GM19468 (cell line): ENCODE data around the gene ANGPTL2.

Source experiments
- ATAC-seq: cut with Tn5 transposase; IDR thresholded peaks from one replicate; pipeline ENCODE4 v1.9.1; 2021; ENCODE audit warnings: mild to moderate bottlenecking, moderate library complexity, moderate number of reproducible peaks; ENCODE audit not compliant: unreplicated experiment; ENCODE audit errors: extremely low read depth

Gene ANGPTL2

DNA sequence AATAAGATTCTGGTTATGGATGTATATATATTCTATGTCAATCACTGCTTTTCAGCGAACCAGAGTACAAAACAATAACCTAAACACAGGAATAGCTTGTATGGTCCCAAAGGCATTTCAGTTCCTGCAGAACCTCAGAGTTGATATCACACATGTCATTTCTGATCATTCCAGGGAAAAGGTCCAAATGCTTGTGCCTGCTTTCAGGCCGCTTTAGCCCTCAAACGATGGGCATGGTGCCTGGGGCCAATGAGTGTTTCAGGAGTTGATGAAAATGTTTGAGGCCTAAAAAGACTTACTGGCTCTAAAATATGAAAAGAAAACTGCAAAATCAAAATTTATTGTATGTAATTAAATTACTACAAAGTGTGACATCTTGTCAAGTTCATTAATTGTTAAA is 22.8 kb downstream of the ANGPTL2 start:
- ATAC-seq, result no peak

DNA sequence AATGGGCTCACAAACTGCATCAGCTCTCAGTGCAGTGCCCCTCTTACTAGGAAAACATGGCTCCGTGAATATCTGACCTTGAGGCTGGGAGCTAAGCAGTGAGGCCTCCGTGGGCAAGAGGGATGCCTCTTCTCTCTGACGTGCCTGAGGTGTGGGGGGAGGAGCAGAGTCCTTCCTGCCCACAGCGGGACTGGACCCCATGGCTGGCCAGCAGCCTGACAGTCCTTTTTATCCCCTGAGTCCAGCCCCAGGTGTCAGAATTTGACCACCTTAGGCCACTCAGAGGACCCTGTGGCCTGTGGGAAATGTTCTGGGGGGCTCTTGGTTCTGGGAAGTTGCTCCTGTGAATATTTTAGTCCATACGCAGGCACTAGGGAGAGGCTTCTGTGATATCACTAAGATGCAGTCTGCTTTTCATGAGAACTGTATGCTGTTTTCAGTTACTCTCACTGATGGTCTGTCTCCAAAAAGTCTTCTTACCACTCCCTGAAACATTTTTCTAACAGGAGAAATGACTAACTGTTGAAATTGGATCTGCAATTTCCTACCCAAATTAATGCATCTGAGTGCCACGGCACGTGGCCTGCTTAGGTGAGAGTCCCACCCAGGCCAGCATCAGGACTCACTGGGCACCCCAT is 23.4 kb downstream of the ANGPTL2 start:
- ATAC-seq, result no peak

DNA sequence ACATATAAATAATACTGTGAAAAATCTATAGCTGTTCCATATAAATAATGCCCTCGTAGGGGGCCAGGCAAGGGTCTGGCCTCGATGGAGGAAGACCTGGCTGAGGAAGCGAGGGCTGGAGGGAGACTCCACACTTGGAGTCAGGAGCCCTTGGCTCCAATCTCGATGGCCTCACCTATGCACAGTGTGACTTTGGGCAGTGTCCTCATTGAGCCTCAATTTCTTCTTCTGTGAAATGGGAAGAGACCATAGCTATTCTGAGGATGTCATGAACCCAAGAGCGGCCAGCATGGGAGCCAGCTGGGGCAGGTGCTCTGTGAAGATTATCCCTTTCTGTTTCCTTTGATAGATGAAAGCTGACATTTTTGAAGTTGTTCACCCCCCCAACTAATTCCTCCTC is 24.8 kb downstream of the ANGPTL2 start:
- ATAC-seq, result no peak

DNA sequence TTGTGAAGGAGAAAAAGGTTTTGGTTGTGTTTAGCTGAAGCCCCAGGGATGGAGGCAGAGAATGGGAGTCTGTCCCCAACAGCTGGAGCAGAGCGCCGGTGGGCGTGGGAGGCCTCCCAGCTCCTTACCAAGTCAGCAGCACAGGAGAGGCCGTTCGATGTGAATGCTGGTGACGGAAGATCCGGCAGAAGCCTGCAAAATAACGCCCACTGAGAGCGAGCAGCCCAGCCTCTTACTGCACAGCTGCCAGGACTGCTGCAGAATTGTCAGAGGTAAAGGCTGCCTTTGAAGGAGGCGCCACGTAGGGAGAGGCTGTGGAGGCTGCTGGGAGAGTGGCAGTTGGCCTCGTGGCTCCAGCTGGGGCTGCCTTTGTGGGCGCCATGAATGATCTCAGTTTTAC is 26.2 kb downstream of the ANGPTL2 start:
- no peak for ATAC-seq

- ATAC-seq, result no peak
Measured at GRCh38 chr9:127095411-127095810, 27.0 kb downstream of the ANGPTL2 start.

DNA sequence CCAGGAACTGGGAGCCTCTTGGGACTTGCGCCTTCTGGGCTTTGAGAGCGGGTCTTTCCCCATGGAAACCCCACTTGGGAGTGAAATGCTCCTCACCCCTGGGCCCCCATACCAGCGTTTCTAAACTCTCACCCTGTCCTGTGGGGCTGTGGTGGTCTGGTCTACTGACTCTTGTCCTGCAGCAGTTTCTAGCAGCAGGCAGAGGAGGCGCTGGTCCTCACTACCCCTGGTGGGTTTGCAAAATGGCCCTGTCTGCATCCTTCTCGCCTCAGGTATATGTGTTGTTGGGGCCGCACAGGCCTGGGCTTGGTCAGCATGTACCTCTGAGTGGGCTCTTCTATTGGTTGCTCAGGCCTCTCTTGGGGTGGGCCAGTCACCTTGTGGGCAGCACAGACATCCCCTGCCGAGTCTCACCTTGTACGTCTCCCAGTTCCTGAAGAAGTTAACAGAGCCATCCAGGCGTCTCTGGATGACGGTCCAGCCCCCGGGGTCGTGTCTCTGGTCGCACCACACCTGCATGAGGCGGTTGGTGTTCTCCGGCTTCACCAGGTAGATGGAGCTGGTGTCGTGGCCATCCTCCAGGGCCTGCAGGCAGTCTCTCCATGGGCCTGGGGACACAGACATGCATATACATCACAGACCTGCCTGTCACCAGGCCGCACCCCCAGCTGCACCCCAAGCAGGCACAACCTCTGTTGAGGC is 29.0 kb downstream of the ANGPTL2 start:
- no peak for ATAC-seq

GRCh38 chr9:127092041-127092608 is 30.3 kb downstream of the ANGPTL2 start:
- ATAC-seq, result no peak

DNA sequence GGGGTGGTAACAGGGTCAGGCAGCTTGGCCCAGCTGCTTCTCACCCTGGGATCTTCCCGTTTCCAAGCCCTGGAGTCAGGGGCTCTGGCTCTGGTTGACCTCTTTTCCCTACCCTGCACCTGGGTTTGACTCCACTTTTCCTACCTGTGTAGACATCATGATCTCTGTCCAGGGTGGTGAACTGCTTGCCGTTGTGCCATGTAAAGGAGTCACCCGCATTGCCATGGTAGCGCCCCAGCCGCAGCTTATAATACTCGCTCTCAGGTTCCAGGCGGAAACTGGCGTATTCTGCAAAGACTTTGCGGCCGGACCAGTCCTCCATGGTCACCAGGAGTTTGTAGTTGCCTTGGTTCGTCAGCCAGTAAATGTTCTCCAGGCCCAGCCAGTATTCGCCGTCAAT is 30.9 kb downstream of the ANGPTL2 start:
- no peak for ATAC-seq

DNA sequence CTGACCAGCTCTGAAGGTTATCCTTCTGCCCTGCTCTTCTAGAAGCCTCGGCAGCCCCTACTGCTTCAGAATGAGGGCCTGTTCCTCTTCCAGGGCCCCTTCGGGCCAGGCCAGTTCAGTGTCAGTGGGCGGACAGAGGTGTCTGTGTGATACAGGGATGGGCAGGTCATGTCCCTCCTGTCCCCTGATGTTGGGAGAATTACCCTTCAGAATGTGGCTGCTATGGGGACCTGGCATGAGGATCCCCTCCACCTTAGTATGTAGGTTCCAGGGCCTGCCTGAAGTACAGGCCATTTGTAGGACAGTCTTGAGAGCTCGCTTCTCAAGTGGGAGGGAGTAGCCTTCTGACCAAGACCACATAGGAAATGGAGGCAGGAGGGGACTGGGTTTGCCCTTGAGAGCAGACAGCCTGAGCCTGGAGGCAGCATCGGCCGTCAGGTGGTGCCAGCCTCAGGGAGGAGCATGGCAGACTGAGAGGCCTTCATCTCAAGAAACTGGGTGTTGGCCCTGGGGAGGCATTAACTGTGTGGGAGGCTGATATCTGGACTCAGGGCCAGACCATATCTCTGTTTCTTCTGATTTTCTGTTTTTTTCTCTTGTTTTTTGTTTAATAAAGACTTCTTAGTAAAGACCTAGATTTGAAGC is 32.0 kb downstream of the ANGPTL2 start:
- ATAC-seq, result no peak

DNA sequence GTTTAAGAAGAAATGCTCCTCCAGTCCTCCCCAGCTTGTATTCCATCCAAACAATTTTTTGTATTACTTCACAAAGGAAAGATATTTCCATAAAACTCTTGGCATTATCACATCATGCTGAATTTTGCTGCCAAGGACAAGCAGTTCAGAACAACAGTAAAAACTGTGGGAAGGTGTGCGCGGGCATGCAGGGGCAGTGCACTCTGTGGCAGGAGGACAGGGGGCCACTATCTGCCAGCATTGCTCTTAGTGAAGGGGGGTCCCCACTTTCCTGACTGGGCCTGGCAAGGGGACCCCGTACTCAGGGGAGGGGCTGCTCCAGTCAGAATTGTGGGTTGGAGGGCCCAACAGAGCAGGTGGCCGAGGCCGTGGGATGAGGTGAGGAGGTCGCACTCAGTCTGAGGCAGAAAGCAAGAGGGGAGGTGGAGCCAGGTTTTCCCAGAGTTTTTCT is 32.8 kb downstream of the ANGPTL2 start:
- no peak for ATAC-seq

- ATAC-seq, result no peak
Measured at GRCh38 chr9:127088724-127089615, 33.5 kb downstream of the ANGPTL2 start.

GRCh38 chr9:127087836-127088235 is 34.6 kb downstream of the ANGPTL2 start:
- no peak for ATAC-seq

DNA sequence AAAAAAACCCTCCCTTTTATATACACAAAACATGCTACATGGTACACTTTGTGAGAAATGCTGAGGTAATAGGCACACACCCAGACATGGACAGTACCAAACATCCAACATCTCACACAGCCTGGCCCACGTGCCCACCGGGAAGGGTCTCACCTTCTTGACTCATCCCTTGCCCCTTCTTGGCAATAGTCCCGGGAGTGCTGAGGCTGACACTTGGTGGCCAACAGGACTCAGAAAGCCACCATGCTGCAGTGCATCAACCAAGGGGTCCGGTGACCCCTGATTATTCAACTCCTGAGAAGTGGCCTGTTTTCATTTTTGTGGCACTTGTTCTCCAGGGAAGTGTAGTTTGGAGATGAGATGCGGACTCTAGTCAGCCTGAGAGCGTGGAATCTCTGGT is 35.0 kb downstream of the ANGPTL2 start:
- ATAC-seq, result no peak

GRCh38 chr9:127086771-127087170 is 35.7 kb downstream of the ANGPTL2 start:
- no peak for ATAC-seq

DNA sequence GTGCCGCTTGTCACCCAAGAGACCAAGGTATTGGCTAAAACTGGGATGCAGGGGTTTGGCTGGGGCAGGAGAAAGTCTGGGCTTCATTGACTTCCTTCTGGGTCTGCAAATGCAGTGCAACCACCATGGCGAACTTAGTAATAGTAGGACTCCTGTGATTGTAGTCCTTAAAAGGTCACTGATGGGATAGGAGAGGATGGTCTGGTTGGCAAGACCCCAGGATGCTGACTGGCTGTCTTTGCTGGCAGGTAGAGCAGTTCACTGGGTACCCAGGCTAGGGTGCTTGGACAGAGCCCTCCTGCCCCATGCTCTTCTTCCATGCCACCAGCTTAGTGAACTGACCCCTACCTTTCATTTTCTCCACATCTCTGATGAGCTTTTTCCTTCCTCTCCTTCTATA is 37.2 kb downstream of the ANGPTL2 start:
- no peak for ATAC-seq

DNA sequence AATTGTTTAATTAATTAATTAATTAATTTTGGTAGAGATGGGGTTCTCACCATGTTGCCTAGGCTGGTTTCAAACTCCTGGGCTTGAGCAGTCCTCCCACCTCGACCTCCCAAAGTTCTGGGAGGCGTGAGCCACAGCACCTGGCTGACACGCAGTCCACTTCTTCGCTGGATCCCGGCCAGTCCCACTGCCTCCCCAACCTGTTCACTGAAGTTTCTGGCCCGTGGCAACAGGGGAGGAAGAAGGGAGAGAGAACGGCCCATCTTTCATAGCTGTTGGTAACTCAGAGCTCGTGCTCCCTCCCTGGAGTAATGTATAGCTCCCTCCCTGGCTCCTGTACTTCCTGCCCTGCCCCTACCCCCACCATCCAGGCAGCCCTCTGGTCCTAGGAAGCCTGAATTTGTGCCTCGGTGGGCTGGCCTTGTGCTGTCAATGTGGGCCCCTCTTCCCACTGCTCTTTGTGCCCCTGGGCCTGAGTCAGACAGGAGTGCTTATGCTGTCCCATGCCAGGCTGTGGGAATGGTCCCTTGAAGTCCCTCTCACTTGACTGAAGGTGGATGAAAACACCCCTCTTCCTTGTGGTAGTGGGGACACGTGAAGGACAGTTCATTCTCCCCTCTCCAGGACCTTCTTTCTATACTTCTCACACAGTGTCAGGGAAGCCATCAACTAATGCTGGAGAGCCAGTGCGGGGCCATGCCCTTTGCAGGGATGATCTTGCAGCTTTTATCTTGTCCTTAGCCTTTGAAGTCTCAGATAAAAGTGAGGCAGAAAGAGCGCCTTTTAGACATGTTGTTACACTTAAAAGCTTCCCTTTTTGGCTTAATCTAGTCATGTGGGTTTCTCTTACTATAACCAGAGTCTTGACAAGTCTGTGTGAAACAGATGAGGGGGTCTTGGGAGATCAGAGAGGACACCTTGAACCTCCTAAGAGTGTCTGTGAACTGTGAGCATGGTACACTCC is 38.1 kb downstream of the ANGPTL2 start:
- no peak for ATAC-seq

DNA sequence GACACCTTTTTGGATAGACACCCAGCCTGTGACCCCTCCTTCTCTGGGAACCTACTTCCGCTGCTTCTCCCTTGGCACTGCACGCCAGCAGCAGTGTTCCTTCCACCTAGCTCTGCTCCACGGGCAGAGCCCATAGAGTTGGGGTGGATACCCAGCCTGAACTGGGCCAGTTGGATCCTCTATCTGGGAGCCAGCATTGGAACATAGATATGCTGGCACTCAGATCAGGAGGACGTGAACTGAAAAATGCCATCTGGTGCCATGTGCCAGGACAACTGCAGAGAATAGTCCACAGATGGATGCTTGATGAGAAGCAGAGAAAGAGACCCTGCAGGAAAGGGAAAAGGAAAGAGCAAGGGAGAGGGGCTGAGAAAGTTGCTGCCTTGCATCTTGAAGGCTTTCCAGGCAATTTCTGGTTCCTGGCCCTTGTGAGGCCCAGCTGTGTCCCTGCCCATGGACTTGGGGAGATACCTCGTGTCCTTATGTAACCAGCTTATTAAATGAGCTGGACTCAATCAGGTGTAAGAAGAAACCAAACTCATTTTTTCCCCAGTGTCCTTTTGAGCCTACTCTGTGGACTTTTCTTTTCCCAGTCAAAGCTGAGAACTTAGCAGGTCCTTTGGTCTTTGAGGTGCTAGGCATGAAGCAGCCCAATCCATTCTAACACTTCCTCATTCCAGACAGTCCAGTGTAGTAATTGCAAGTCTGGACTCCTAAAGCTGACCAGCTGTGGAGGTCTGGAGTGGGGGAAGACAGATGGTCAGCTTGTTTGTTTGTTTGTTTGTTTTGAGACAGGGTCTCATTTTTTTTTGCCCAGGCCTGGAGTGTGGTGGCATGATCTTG is 39.1 kb downstream of the ANGPTL2 start:
- no peak for ATAC-seq
